CD8-positive, alpha-beta memory T cell (primary cell): ENCODE data around the gene TBC1D2B. TPM values are rescaled to one million over a fixed set of nuclear protein-coding genes. Genes with fewer than 3 reads are reported as not detected.
A peak's percentile ranks its signal among the peaks of the same experiment; 100 is the strongest.

Experiments
- CTCF ChIA-PET: fragments of 350-600 bp; sonication (Branson Sonifier 250); formaldehyde crosslinking; loops from one replicate; lab custom pipeline; 2021; ENCODE audit warnings: antibody characterized with exemption; lab: Charles Lee
- POLR2A ChIA-PET: fragments of 350-600 bp; sonication (Branson Sonifier 250); formaldehyde crosslinking; loops from one replicate; lab custom pipeline; 2021; ENCODE audit warnings: antibody characterized with exemption; lab: Charles Lee
- DNase-seq, 5 donors: peaks; one replicate each; pipeline versions ENCODE4 v3.0.0 to v3.0.0-alpha.2; 2020 to 2022; ENCODE audit warnings: mixed read lengths in 1 of 5
- H3K27ac ChIP-seq: one replicate; pipeline ENCODE4 v1.7.0; 2013; ENCODE audit warnings: low read depth, mild to moderate bottlenecking, low read length, moderate library complexity
- H3K27me3 ChIP-seq: 2 replicates; pipeline ENCODE4 v1.7.0; 2013; ENCODE audit warnings: low read length, mild to moderate bottlenecking; ENCODE audit not compliant: insufficient read depth, poor library complexity, severe bottlenecking
- H3K36me3 ChIP-seq: 2 replicates; pipeline ENCODE4 v1.7.0; 2013; ENCODE audit warnings: mild to moderate bottlenecking, low read length, moderate library complexity; ENCODE audit not compliant: insufficient read depth
- H3K4me1 ChIP-seq: 2 replicates; pipeline ENCODE4 v1.7.0; 2013; ENCODE audit warnings: mild to moderate bottlenecking, low read length, moderate library complexity; ENCODE audit not compliant: insufficient read depth
- H3K4me3 ChIP-seq: 2 replicates; pipeline ENCODE4 v1.7.0; 2013; ENCODE audit warnings: mild to moderate bottlenecking, low read length
- H3K9me3 ChIP-seq: 2 replicates; pipeline ENCODE4 v1.7.0; 2013; ENCODE audit warnings: mild to moderate bottlenecking, low read length
- H3K27ac Mint-ChIP-seq, 8 donors: one replicate each; pipeline ENCODE4 v1.8.0; 2020 to 2021; ENCODE audit warnings: mixed read lengths in 8 of 8, mild to moderate bottlenecking in 6 of 8, inconsistent platforms in 3 of 8, moderate library complexity in 3 of 8
- H3K27me3 Mint-ChIP-seq, 2 donors: one replicate each; pipeline ENCODE4 v1.8.0; 2020 to 2021; ENCODE audit warnings: mixed read lengths in 2 of 2, mild to moderate bottlenecking in 1 of 2, moderate library complexity in 1 of 2
- H3K36me3 Mint-ChIP-seq, 3 donors: one replicate each; pipeline ENCODE4 v1.8.0; 2020 to 2021; ENCODE audit warnings: mixed read lengths in 3 of 3, inconsistent platforms in 1 of 3, mild to moderate bottlenecking in 1 of 3
- H3K4me1 Mint-ChIP-seq, 3 donors: one replicate each; pipeline ENCODE4 v1.8.0; 2020 to 2021; ENCODE audit warnings: mixed read lengths in 3 of 3, inconsistent platforms in 1 of 3, mild to moderate bottlenecking in 1 of 3
- H3K4me3 Mint-ChIP-seq, 7 donors: one replicate each; pipeline ENCODE4 v1.8.0; 2020 to 2021; ENCODE audit warnings: mixed read lengths in 7 of 7, mild to moderate bottlenecking in 6 of 7, moderate library complexity in 4 of 7, inconsistent platforms in 2 of 7
- H3K9me3 Mint-ChIP-seq, 5 donors: one replicate each; pipeline ENCODE4 v1.8.0; 2020 to 2022; ENCODE audit warnings: mixed read lengths in 5 of 5, mild to moderate bottlenecking in 3 of 5, moderate library complexity in 2 of 5, inconsistent platforms in 1 of 5
- polyA plus RNA-seq: library from polyadenylated mRNA; unstranded; fragments of 300-500 nt; fragmentation: Illumina TruSeq; gene quantifications from one replicate; pipeline ENCODE4 v1.2.3, GENCODE V29; 2021
- total RNA-seq, 2 experiments: library from RNA; stranded (reverse); gene quantifications; one replicate each; pipeline ENCODE4 v1.2.3, GENCODE V29; 2021

The TBC1D2B gene
- total and polyA plus RNA-seq, 3 experiments from 2014 or later, result 26.4 to 41.1 (median 40.1) TPM

DNA sequence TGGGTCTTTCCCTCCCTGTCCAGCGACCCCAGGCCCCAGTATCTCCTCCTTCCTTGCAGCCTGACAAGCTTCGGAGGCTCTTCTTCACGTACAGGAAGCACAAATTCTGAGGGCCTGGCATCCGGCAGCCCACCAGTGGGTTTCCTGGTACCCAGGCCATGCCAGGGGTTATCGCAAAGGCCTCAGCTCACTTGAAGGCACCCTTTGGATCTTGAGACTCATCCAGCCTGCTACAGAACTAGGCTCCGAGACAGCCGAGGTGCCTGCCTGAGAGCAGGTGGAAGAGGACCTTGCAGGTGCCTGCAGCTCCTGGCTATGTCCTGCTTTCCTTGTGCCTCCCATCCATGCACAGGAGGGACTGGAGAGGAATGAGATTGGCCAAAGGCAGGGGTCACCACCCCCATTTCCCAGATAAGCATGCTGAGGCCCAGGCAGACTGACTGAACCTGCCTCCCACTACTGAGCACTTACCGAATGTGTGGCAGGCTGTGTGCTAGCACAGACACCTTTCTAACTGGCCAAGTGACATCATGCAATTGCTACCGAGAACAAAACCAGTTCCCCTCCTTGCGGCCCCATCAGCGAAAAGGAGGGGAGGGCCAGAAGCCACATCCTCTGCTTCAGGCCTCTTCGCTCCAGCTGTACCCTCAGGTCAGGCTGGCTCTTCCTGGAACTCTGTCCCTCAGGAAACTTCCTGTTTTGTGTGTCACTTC, 26.1 kb upstream of the TBC1D2B start:
- Histone ChIP-seq H3K36me3 (no peaks in the 10 kb centered on the region), H3K4me1 (peaks cover 46% of the 10 kb centered on the region), H3K9me3 (no peaks in the 10 kb centered on the region), H3K4me3 (peak overlapping the region; percentile 4), H3K27ac (peak overlapping the region; percentile 39), H3K27me3 (no peaks in the 10 kb centered on the region)
- peaks cover 46 to 55% (median 47%) of the 10 kb centered on the region in 3 donors for H3K4me1 Mint-ChIP-seq
- no peaks in the 10 kb centered on the region for H3K9me3 Mint-ChIP-seq
- H3K36me3 Mint-ChIP-seq, result no peaks in the 10 kb centered on the region
- H3K27me3 Mint-ChIP-seq, result peaks cover 0 to 3% of the 10 kb centered on the region in 2 donors
- H3K4me3 Mint-ChIP-seq, result peak overlapping the region in 6 of 7 donors; percentile 24 to 83 (median 54)
- DNase-seq, result peak; percentile 33 to 82 (median 48)
- CTCF ChIA-PET, result interaction anchor here (1.0 to 13.3 kb wide), 7 partner anchors 27 to 147 kb away, joined by 3 to 146 read pairs (median 6); no protein-coding TSS in a partner anchor
- peak overlapping the region; percentile 86 to 97 (median 90) for H3K27ac Mint-ChIP-seq
- POLR2A ChIA-PET, result interaction anchor here (1.1 kb wide), 1 partner anchor 52 kb away, joined by 3 read pairs; no protein-coding TSS in a partner anchor

DNA sequence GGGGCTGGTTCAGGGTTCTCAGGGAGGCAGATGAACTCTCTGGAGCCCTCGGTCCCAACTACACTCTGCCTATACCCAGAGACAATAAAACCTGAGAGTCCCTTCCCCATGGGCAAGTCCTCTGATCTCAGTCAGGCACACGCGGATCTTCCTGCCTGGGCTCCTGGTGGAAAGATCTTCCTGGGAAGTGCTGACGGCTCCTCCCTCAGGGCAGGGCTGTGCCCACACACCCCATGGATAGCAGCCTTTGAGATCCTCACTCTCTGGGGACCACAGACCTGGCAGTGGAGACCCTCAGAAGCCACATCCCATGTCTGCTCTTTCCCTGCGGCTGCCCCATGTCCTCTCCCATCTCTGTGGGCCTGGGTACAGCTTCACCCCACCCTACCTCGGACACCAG, 25.2 kb upstream of the TBC1D2B start:
- no peaks in the 10 kb centered on the region for H3K9me3 Mint-ChIP-seq
- Histone ChIP-seq H3K27me3 (no peaks in the 10 kb centered on the region), H3K36me3 (no peaks in the 10 kb centered on the region), H3K9me3 (no peaks in the 10 kb centered on the region), H3K4me3 (peak overlapping the region; percentile 4), H3K27ac (peak overlapping the region; percentile 35), H3K4me1 (peaks cover 41% of the 10 kb centered on the region)
- H3K4me1 Mint-ChIP-seq, result peaks cover 46 to 51% (median 47%) of the 10 kb centered on the region in 3 donors
- ChIA-PET CTCF (interaction anchor here (1.1 to 13.3 kb wide), 3 partner anchors 13 to 136 kb away, joined by 3 to 146 read pairs (median 4); no protein-coding TSS in a partner anchor), POLR2A (no interaction called here)
- H3K27ac Mint-ChIP-seq, result peak overlapping the region in 7 of 8 donors; percentile 4 to 95 (median 74)
- peak overlapping the region in 1 of 7 donors; percentile 48 for H3K4me3 Mint-ChIP-seq
- no peaks in the 10 kb centered on the region for H3K36me3 Mint-ChIP-seq
- H3K27me3 Mint-ChIP-seq, result peaks cover 0 to 3% of the 10 kb centered on the region in 2 donors
- peak in 1 of 5 donors; percentile 30 for DNase-seq

DNA sequence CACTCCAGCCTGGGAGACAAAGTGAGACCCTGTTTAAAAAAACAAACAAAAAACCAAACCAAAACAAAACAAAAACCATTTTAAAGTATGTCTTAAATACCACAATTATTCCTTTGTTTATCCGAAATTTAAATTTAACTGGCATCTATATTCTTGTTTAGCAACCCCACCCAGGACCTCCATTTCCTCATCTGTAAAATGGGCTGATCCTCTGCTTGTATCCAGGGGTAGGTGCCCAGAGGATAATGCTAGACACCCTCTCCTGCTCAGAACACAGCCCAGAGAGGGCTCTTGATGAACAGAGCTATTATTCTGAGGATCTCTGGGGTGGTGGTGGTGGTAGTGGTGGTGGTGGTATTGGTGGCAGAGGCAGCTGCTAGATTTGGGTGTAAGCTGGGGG, 24.7 kb upstream of the TBC1D2B start:
- no peak overlapping the region for H3K4me3 ChIP-seq
- no peak overlapping the region for H3K4me3 Mint-ChIP-seq
- H3K36me3 Mint-ChIP-seq, result no peaks in the 10 kb centered on the region
- ChIA-PET CTCF (interaction anchor here (1.4 to 13.3 kb wide), 2 partner anchors 12 to 136 kb away, joined by 4 to 146 read pairs; no protein-coding TSS in a partner anchor), POLR2A (interaction anchor here (0.6 kb wide), 1 partner anchor 62 kb away, joined by 3 read pairs; no protein-coding TSS in a partner anchor)
- peaks cover 0 to under 1% of the 10 kb centered on the region in 2 donors for H3K27me3 Mint-ChIP-seq
- H3K4me1 Mint-ChIP-seq, result peaks cover 45 to 47% (median 46%) of the 10 kb centered on the region in 3 donors
- no peaks in the 10 kb centered on the region for H3K9me3 Mint-ChIP-seq
- no peaks in the 10 kb centered on the region for H3K27me3 ChIP-seq
- no peak overlapping the region for H3K27ac ChIP-seq
- H3K9me3 ChIP-seq, result no peaks in the 10 kb centered on the region
- H3K27ac Mint-ChIP-seq, result peak overlapping the region in 6 of 8 donors; percentile 26 to 95 (median 82)
- peak in 1 of 5 donors; percentile 8 for DNase-seq
- peaks cover 41% of the 10 kb centered on the region for H3K4me1 ChIP-seq
- H3K36me3 ChIP-seq, result no peaks in the 10 kb centered on the region

GRCh38 chr15:78101423-78102105, 24.1 kb upstream of the TBC1D2B start:
- Histone ChIP-seq H3K27ac (no peak overlapping the region), H3K4me1 (peaks cover 41% of the 10 kb centered on the region), H3K27me3 (no peaks in the 10 kb centered on the region), H3K4me3 (no peak overlapping the region), H3K9me3 (no peaks in the 10 kb centered on the region), H3K36me3 (no peaks in the 10 kb centered on the region)
- Mint-ChIP-seq H3K27me3 (peaks cover 0 to 1% of the 10 kb centered on the region in 2 donors), H3K27ac (peak overlapping the region in 5 of 8 donors; percentile 26 to 87 (median 74)), H3K36me3 (no peaks in the 10 kb centered on the region), H3K9me3 (no peaks in the 10 kb centered on the region), H3K4me1 (peaks cover 43 to 45% (median 44%) of the 10 kb centered on the region in 3 donors), H3K4me3 (peak overlapping the region in 1 of 7 donors; percentile 44)
- POLR2A ChIA-PET, result interaction anchor here (0.6 kb wide), 1 partner anchor 62 kb away, joined by 3 read pairs; no protein-coding TSS in a partner anchor
- peak in 1 of 5 donors; percentile 25 for DNase-seq
- CTCF ChIA-PET, result interaction anchor here (1.0 to 13.3 kb wide), 3 partner anchors 12 to 135 kb away, joined by 4 to 146 read pairs (median 4); no protein-coding TSS in a partner anchor

- Histone ChIP-seq H3K4me3 (no peak overlapping the region), H3K4me1 (peaks cover 38% of the 10 kb centered on the region), H3K9me3 (no peaks in the 10 kb centered on the region), H3K36me3 (no peaks in the 10 kb centered on the region), H3K27ac (no peak overlapping the region), H3K27me3 (no peaks in the 10 kb centered on the region)
- peak overlapping the region in 2 of 8 donors; percentile 43 to 77 for H3K27ac Mint-ChIP-seq
- H3K4me1 Mint-ChIP-seq, result peaks cover 36 to 38% (median 37%) of the 10 kb centered on the region in 3 donors
- H3K9me3 Mint-ChIP-seq, result no peaks in the 10 kb centered on the region
- no peak overlapping the region for H3K4me3 Mint-ChIP-seq
- H3K36me3 Mint-ChIP-seq, result no peaks in the 10 kb centered on the region
- CTCF ChIA-PET, result interaction anchor here (1.0 to 13.3 kb wide), 2 partner anchors 101 to 134 kb away, joined by 4 to 146 read pairs; no protein-coding TSS in a partner anchor
- H3K27me3 Mint-ChIP-seq, result peaks cover 0 to 1% of the 10 kb centered on the region in 2 donors
- DNase-seq, result peak in 1 of 5 donors; percentile 24
- POLR2A ChIA-PET, result no interaction called here
Observed at GRCh38 chr15:78100886-78101285, 23.4 kb upstream of the TBC1D2B start.

GRCh38 chr15:78098131-78098755, 20.7 kb upstream of the TBC1D2B start:
- ChIA-PET CTCF (interaction anchor here (1.1 to 2.7 kb wide), 2 partner anchors 10 to 96 kb away, joined by 3 to 8 read pairs; no protein-coding TSS in a partner anchor), POLR2A (no interaction called here)
- no peaks in the 10 kb centered on the region for H3K36me3 Mint-ChIP-seq
- peaks cover 9 to 15% (median 11%) of the 10 kb centered on the region in 3 donors for H3K4me1 Mint-ChIP-seq
- Histone ChIP-seq H3K4me1 (peaks cover 11% of the 10 kb centered on the region), H3K36me3 (no peaks in the 10 kb centered on the region), H3K9me3 (no peaks in the 10 kb centered on the region), H3K4me3 (no peak overlapping the region), H3K27ac (no peak overlapping the region), H3K27me3 (no peaks in the 10 kb centered on the region)
- H3K9me3 Mint-ChIP-seq, result no peaks in the 10 kb centered on the region
- DNase-seq, result peak in 1 of 5 donors; percentile 32
- peak overlapping the region in 1 of 8 donors; percentile 63 for H3K27ac Mint-ChIP-seq
- H3K27me3 Mint-ChIP-seq, result peaks cover 0 to 6% of the 10 kb centered on the region in 2 donors
- H3K4me3 Mint-ChIP-seq, result no peak overlapping the region

DNA sequence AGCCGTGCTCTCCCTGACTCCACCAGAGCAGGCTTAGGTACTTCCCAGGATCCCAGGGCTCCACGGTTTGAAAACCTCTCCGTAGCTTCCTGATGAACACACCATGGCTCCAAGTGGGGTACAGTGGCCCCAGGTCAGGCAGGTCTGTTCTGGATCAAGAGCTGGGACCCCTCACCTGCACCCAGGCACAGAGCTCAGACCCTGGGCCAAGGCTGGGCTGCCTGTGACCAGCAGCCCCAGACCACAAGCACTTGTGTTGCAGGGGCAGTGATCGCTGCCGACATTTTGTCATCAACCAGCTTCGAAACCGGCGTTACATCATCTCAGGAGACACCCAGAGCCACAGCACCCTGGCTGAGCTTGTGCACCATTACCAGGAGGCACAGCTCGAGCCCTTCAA, 20.2 kb upstream of the TBC1D2B start:
- H3K4me3 Mint-ChIP-seq, result no peak overlapping the region

More for the DNA sequence above, 20.2 kb upstream of the TBC1D2B start:
- ChIA-PET POLR2A (no interaction called here), CTCF (interaction anchor here (2.7 kb wide), 1 partner anchor 11 kb away, joined by 8 read pairs; no protein-coding TSS in a partner anchor)
- Histone ChIP-seq H3K4me3 (no peak overlapping the region), H3K36me3 (no peaks in the 10 kb centered on the region), H3K27me3 (no peaks in the 10 kb centered on the region), H3K4me1 (peaks cover 6% of the 10 kb centered on the region), H3K27ac (no peak overlapping the region), H3K9me3 (no peaks in the 10 kb centered on the region)
- Mint-ChIP-seq H3K36me3 (no peaks in the 10 kb centered on the region), H3K27ac (no peak overlapping the region), H3K27me3 (peaks cover 0 to 6% of the 10 kb centered on the region in 2 donors), H3K9me3 (no peaks in the 10 kb centered on the region), H3K4me1 (peaks cover 4 to 14% (median 5%) of the 10 kb centered on the region in 3 donors)
- peak in 1 of 5 donors; percentile 41 for DNase-seq
